SK-MEL-5 (cell line): ENCODE data around the gene GLI3. TPM values are rescaled to one million over a fixed set of nuclear protein-coding genes. Genes with fewer than 3 reads are reported as not detected.

Source experiments
- DNase-seq: peaks from one replicate; pipeline ENCODE4 v3.0.0-alpha.2; 2016; ENCODE audit warnings: low read depth, low spot score
- in situ Hi-C: cut with HindIII; loops from 2 replicates; pipeline ENCODE4 v1.10.0; 2016; ENCODE audit warnings: low sequenced_read_pairs, high pct_unique_total_duplicates, low pct_unique_long_range_greater_than_20kb
- total RNA-seq: library from RNA; depleted of rRNA; stranded (reverse); fragments of >200 nt; shearing (Covaris generic); gene quantifications from 2 replicates; pipeline ENCODE4 v1.2.3, GENCODE V29; 2014

Gene GLI3
- total RNA-seq, 1 experiment from 2014 or later = 2.7 TPM

DNA sequence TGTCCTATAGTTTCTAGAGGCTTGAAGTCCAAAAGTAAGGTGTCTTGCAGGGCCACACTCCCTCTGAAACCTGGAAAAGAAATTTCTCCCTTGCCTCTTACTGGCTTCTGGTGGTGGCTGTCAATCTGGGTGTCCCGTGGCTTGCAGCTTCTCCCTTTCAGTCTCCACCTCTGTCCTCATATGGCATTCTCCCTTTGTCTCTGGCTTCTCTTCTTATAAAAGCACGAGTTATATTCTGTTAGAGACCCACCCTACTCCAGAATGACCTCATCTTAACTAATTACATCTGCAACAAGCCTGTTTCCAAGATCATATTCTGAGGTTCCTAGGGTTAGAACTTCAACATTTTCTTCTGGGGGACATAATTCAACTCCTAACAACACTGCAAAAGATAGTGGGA, 3.4 kb upstream of the GLI3 start:
- DNase-seq = no peak
- in situ Hi-C loops = no loop called here

DNA sequence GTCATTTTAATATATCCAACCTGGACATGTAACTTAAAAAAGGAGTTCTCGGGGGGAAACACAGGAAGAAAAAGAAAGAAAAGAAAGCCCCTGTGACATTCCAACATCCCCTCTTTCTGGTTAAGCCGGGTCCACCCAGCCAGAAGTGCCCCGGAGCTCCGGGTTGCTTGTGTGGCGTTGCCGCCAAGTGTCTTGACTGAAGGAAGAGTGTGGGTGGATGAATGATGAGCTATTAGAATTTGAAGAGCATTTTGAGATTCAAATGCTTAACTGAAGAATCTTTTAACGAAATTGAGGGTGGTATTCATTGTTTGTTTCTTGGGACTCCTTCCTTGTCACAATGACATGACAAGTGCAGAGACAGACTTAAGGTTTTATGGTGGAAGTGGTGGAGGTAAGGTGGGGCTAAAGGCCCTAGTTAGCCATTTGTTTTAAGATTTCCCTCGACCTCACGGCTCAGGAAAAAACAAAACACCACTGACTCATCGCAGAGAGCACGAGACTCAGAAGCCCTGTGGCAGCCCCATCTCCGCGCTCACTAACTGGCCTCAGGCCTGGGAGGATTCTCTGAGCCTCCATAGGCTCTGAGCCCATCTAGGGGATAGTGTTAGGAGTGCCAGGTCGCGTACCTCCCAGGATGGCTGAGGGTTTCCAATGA, 1.8 kb upstream of the GLI3 start:
- in situ Hi-C loops = no loop called here
- DNase-seq = peak; percentile 49

DNA sequence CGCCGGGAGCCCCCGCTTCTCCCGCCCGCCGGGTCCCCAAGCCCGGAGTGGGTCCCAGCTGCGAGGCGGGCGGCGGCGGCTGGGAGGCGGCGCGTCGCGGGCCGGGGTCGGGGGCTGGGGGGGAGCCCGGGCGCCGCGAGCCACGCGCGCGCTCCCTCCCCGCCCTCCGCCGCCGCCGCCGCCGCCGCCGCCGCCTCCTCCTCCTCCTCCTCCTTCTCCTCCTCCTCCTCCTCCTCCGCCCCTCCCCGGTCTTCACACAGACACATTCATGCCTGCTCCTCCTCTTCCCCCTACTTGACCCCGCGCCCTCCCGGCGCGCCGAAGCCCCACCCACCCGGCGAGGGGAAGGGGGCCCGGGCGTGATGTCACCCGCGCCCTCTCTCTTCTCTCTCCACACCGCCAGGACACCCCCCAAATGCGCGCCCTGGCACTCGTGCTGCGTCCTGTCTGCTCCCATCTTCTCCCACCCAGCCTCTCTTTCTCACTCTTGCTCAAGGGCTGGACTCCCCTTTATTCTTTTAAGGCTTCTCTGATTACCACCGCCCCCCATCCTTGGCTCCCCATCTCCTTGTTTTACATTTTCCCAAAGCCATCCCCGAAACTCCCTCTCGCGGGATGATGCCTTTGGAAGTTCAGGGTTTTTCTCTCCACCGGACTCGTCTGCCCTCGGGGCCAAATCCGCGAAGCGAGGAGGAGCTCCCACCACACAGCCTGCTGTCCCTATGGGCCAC, 967 bp upstream of the GLI3 start:
- in situ Hi-C loops = no loop called here
- peak; percentile 55 for DNase-seq

DNA sequence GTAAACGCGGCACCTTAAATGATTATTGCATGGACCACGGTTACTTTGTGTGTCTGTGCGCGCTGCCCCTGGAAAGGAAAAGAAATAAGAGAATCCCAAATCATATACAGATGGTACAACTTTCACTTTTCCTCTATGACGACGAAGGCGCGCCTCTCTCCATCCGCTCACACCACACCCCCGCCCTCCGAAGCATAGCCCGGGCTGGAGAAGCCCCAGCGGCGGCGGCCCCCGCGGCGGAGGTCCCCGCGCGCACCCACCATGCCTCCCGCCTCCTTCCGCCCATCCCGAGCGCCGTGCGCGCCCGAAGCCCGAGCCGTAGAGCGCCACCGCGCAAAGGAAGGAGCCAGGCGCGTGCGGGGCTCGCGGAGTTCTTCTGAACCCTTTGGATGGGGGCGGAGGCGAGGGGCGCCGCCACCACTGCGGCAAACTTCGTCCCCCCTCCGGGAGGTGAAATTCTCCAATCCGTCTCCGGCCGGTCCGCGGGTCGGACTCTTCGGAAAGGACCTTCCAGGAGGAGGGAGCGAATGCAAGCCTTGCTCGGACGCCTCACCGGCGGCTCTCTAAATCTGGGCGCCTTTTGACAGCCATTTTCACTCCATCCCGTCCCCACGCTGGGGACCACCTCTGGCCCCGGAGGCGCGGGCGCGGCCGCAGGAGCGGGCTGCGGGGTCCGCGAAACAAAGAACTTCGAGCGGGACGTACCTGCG, 588 bp downstream of the GLI3 start:
- in situ Hi-C loops = no loop called here
- peak; percentile 43 for DNase-seq

DNA sequence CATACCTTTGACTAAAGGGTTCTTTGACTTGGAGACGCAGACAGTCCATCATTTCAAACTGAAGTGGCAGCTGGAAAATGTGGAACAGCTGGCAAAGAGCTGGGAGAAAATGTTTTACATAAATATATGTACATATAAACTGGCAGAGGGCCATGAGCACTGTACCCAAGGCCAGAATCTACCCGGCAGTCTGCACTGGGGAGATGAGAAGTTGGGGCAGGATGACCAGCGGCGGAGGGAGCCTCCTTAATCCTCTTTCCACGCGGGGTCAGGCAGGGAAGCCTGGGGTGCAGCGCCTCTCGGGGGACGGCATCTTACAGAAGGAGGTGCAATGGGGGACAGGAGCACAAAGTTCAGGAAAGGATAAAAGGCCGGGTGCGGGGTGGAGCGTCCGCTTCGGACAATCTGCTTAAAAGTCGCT, 1.3 kb downstream of the GLI3 start:
- no peak for DNase-seq
- in situ Hi-C loops = no loop called here

DNA sequence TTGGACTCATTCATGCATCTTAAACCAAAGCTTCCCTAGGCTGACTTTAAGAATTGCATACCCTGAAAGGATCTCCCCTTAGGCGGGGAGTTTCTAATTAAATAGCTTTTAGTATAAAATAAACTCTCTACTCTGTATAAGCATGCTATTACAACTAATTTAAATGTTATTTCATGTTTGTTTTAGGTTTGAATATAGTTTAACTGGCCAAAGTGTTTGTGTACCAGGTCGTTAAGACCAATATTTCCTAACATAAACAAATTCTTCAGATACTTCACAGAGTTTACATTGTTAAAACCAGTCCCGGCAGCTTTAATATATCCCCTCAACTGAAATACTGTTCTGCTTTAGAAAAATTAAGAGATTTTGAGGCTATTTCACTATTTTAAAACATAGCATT, 2.3 kb downstream of the GLI3 start:
- in situ Hi-C loops = no loop called here
- no peak for DNase-seq

DNA sequence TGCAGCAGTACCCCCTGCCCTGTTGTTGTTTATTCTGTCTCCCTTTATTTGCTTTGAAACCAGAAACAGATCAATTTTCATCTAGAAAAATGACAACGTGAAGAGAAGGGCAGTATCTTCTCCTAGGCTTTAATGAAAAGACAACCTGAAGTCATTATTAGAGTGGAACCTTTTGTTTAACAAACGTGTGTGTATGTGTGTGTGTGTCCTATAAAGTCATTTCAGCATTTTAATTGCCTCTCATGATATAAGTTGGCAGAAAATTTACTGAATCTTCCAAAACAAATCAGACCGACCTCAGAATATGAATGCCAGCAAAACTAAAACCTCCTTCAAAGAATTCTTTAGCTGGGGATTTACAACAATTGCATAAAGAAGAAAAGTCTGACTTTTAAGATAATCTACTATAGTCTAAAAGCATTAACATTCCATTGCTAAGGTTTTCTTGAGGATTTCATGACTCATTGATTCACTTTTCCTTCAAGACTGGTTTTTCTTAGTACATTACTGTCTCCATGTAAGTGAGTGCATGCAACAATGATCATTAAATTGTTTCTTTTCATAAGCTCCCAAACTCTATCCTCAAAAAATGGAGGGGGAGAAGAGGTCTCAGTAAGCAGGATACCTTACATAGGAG, 3.2 kb downstream of the GLI3 start:
- DNase-seq = no peak
- in situ Hi-C loops = no loop called here

DNA sequence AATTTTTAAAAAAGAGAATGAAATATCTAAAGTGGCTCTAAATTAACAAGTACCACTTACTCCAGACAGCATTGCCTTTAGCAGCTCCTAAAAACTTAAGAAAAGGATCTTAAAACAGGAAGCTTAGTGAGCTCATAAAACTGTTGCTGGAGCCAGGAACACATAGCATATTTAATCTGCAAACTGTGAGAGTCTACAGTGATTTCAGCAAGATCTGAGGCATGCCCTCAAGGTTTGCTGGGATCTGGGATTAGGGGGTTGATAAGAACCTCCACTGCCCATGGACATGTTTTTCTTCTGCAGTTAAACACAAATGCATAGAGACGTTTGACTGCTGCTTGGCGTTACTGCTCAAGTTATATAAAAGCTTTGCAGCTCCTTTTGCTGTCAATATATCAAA, 3.8 kb downstream of the GLI3 start:
- DNase-seq = no peak
- in situ Hi-C loops = no loop called here

DNA sequence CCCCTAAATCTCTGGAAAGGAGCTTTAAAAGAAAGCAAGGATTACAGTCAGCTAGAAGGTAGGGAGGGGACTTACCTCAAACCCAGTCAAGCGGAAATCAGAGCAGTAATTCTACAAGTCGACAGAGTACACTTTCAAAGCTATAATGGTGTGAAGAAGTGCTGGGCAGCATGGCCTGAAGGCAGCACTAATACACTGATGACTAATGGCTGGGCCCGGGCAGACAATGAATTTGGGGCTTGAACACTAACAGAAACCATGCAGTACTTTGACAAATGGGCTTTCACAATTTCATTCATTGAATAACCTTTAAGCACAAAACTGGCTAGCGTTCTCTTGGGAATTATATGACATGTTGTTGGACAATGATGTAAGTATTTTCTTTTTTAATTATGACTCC, 4.7 kb downstream of the GLI3 start:
- DNase-seq = peak; percentile 74
- in situ Hi-C loops = no loop called here

DNA sequence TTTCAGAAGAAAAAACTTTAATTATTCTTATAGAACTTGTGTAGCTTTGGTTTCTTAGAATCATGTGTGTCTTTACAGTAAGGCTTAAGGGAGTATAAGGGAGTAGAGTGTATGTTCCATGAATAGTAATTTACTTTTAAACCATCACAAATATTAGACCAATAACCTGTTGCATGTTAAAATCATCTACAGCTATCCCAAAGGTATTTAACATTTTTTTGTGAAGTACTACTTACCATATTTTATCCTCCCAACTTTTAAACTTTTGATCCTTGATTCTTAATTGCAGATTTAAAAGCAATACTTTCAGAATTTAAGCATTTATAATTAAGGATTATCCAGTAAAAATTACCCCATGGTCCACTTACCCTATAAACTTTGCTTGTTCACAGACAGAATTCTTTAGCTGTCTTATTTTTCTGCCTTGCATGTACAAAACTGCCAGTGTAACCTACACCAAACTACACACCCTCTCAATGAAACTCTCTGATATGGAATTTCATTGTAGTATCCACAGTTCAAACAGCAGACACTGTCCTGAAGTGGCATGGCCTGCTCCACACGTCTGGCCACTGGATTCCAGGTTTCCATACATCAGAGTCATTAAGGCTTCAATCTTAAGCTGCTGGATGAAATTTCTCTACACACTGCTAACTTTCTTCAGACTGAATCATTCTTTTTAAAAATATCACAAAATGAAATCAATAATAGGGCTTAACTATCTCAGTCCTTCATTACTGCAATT, 5.8 kb downstream of the GLI3 start:
- DNase-seq = no peak
- in situ Hi-C loops = no loop called here

DNA sequence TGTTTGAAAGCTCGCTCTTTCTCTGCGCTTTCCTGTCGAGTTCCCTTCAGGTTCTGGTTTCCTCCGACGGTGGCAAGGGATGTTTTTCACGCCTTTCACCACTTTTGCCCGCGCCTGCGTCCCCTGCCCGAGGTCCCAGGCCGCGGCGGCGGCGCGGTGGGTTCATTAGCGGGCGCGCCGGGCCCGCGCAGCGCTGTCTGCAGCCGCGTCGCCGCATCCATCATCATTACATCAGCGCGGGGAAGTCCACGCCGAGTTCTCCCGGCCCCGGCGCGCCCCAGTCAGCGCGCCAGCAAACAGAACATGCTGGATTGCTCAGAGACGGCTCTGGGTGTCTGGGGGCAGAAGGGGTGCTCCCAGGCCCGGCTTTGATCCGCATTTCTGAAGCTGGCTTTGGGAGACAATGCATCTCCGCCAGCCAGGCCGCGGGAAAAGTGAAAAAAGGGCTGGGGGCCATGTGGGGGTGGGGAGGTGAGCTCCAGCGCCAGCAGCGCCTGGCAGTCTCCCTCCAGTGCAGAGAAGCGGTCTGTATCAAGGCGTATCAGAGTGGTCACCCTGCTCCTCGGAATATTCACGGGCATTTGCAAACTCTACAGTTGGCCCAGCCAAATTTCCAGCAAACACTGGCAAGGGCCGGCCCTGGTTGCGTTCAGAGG, 8.9 kb downstream of the GLI3 start:
- no peak for DNase-seq
- in situ Hi-C loops = no loop called here

DNA sequence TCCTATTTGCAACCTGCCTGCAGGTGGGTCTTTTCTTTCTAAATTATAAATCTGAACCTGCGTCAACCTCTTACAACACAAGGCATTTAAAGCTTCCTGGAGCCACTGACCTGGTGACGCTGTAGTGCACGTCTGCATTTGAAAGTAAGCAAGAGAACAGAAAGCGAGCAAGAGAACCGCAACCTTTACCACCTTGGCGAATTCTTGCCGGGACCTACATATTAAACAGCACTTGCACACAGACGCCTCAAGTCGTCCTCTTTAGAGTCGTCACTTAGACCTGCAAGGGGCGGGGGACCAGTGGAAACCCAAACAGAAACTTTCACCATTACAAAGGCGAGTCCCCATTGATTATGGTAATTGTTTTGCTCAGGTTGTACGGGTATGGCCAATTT, 9.5 kb downstream of the GLI3 start:
- no peak for DNase-seq
- in situ Hi-C loops = no loop called here

DNA sequence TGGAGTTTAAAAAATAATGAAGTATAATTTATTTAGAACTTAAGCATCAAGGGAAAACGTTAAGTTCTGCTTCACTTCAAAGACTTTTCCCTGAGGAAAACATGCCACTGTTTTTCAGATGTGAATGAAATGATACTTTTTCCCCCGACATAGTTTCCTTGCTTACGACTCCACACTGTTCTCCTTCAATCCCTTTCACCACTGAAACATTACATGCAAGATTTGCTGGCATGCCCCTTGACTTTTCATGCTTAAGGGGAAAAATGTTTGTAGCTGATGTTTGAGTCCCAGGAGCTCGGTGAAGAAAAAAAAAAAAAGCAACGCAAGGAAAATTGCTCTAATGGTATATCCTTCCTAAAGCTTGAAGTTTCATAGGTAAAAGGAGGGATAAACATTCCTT, 10.0 kb downstream of the GLI3 start:
- DNase-seq = no peak
- in situ Hi-C loops = no loop called here

DNA sequence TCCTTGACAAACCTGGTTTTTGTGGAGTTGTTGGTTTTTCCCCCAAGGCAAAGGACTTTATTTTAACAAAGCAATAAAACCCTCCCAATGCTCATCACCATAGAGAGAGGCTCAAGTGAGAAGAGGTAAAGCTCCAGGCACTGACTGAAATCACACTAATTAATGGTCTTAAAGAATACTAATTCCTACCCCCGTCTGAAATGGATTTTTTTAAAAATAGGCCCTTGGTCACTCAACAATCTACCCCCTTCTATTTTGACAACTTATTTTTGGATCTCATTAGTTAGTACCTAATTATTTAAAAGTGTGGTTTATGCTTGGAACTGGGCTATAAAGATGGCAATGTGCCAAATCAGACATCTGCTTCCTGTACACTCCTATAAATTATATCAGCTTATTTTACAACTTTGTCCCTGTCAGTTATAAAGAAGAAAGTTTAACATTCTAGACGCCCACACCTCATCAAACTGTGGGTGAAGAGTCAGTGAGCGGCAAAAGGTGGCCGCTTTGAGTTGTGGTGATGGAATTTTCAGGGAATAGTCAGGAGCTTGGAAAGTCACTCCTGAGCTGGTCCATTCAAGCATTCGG, 10.6 kb downstream of the GLI3 start:
- in situ Hi-C loops = no loop called here
- no peak for DNase-seq

DNA sequence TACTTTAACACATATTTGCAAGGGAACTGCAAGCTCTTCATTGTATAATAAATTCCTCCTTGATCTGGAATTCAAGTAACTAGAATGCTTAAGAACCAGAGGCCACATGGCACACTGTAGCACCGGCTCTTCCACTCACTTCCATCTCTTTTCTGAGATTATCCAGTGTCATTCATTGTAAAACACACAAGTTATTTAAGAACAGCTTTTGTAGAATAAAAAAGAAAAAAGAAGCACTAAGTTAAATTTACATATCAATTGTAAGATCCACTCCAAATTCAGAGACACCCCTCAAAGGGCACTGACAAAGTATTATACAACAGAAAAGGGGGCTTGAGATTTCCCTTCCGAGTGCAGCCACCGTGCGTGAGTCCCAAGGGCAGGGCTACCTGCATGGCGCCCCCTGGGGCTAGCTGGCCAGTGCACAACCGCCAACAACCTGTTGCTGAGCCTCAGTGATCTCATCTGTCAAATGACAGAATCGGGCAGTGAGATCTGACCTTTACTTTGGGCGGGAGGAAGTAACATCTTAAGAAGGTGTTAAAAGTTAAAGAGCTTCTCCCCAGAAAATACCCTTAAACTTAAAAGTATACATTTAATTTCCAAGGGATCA, 12.5 kb downstream of the GLI3 start:
- no peak for DNase-seq
- in situ Hi-C loops = no loop called here

DNA sequence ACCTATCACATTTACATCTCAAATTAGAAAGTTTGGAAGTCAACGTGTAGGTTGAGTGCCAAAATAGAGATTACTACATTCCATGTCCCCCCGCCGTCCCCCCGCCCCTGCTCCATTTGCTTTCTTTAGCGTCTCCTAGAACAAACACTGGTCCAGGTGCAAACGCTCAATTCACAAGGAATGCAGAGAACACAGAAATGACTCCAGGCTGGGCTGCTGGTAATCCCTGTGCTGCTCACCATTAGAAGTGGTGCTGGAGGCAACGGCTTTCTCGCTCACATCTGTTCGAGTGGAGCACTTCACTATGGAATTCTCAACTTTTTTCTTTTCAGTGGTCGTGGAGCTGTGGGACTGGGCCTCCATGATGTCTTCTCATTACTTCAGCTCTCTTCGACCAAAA, 14.1 kb downstream of the GLI3 start:
- DNase-seq = no peak
- in situ Hi-C loops = no loop called here

DNA sequence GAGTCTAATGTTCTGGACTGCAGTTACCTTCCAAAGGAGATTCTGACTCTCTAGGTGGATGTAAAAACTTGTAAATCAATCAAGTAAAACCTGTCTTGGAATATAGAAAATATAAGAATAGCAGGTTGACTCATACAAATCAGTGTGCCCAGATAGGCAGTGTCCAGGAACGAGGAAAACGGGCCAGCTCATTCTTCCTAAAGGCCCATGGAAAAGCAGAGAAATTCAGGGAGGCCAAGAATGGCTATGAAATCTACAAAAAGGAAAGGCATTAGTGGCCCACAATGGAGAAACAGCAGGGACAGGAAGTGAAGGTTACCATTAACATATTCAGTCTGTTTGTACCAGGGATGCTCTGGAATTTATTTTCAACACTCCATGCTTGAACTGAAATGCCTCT, 14.9 kb downstream of the GLI3 start:
- in situ Hi-C loops = no loop called here
- no peak for DNase-seq
